Mammary epithelial cell (primary cell): ENCODE measurements around the gene GJB4.

Experiments used
- CTCF ChIP-seq, 2 donors: IDR thresholded peaks in 1 of 2; conservative IDR thresholded peaks in 1 of 2; 2 replicates each; pipeline ENCODE4 v1.5.1; 2011 to 2012; ENCODE audit warnings: inconsistent platforms in 2 of 2, low read length in 2 of 2, mild to moderate bottlenecking in 2 of 2, control low read depth in 1 of 2, low read depth in 1 of 2; ENCODE audit not compliant: insufficient read depth in 1 of 2; ENCODE audit errors: extremely low read depth in 1 of 2
- EZH2 ChIP-seq: IDR thresholded peaks from 2 replicates; pipeline ENCODE4 v1.6.1; 2012; ENCODE audit warnings: low read length, inconsistent platforms, borderline replicate concordance

- no peak for TF ChIP-seq CTCF (conservative IDR thresholded peaks at IDR 0.05 in 1 of 2, IDR thresholded peaks at IDR 0.05 in 1 of 2; ENCODE audit: extremely low read depth in 1 of 2, insufficient read depth in 1 of 2, low read depth in 1 of 2, low read length in 2 of 2)
- TF ChIP-seq EZH2: no peak
Observed at GRCh38 chr1:34777519-34778321, 18.2 kb downstream of the GJB4 start.
